Measurements from ENCODE around the gene HEPN1.

HEPN1 gene

GRCh38 chr11:124902616-124903015, 16.4 kb upstream of the HEPN1 start:
- DNase-seq = no peak

- no peak for DNase-seq
These were observed 3.3 kb upstream of the HEPN1 start for GRCh38 chr11:124915541-124916369.

GRCh38 chr11:124916370-124916710, 2.7 kb upstream of the HEPN1 start:
- DNase-seq = no peak

- no peak for DNase-seq
These were observed 1.9 kb upstream of the HEPN1 start for GRCh38 chr11:124917115-124917637.

GRCh38 chr11:124919898-124920297, 848 bp downstream of the HEPN1 start:
- no peak for DNase-seq

- DNase-seq = no peak
These were observed 1.3 kb downstream of the HEPN1 start for GRCh38 chr11:124920356-124920755.

GRCh38 chr11:124920870-124921609, 2.0 kb downstream of the HEPN1 start:
- peak; percentile 52 for DNase-seq

GRCh38 chr11:124922831-124923230, 3.8 kb downstream of the HEPN1 start:
- DNase-seq = no peak

GRCh38 chr11:124923296-124923695, 4.2 kb downstream of the HEPN1 start:
- DNase-seq = no peak

GRCh38 chr11:124928942-124929665, 10.1 kb downstream of the HEPN1 start:
- no peak for DNase-seq

GRCh38 chr11:124930799-124931198, 11.7 kb downstream of the HEPN1 start:
- no peak for DNase-seq

GRCh38 chr11:124934862-124935547, 16.0 kb downstream of the HEPN1 start:
- no peak for DNase-seq

- no peak for DNase-seq
These were observed 16.8 kb downstream of the HEPN1 start, which contains the start of gene HEPACAM for GRCh38 chr11:124935548-124936514. TSS of gene HEPACAM (minus strand) at chr11:124936047. CDS start at chr11:124936006, 41 bp downstream.

- no peak for DNase-seq
These were observed 18.4 kb downstream of the HEPN1 start for GRCh38 chr11:124937336-124937935.

GRCh38 chr11:124938206-124938765, 19.2 kb downstream of the HEPN1 start:
- DNase-seq = no peak

GRCh38 chr11:124938970-124939369, 19.9 kb downstream of the HEPN1 start:
- no peak for DNase-seq

GRCh38 chr11:124941703-124942102, 22.7 kb downstream of the HEPN1 start:
- DNase-seq = no peak

GRCh38 chr11:124942466-124943253, 23.6 kb downstream of the HEPN1 start:
- DNase-seq = no peak

- DNase-seq = no peak
These were observed 24.2 kb downstream of the HEPN1 start for GRCh38 chr11:124943254-124943616.

GRCh38 chr11:124943741-124944140, 24.7 kb downstream of the HEPN1 start:
- DNase-seq = no peak

All from effector CD4-positive, alpha-beta T cell (primary cell).